Measurements from ENCODE around the gene CDH10. TPM values are rescaled to one million over a fixed set of nuclear protein-coding genes. Genes with fewer than 3 reads are reported as not detected.

CDH10 gene
- total RNA-seq (2014; rRNA removed; shearing (Covaris generic)) (not detected in 2 replicates), polyA plus RNA-seq (2016; fragmentation: Nextera tagmentation; extraction: Ambion mirVana) (not detected in 2 replicates)
- long read RNA-seq = 0 reads

GRCh38 chr5:24644761-24645160 is at the start of gene CDH10:
Gene CDH10, minus strand, starts transcription at chr5:24644978. Its CDS starts 51,488 bp downstream, at chr5:24593490.
- DNase-seq (ENCODE audit: low spot score) = peak; percentile 97
- Mint-ChIP-seq H3K4me3 (peak within 1 kb of the TSS; percentile 77), H3K27ac (peak within 1 kb of the TSS; percentile 54; the same call in 1 of the 2 replicates), H3K27me3 (ENCODE audit: insufficient read depth, low read depth, poor library complexity) (peaks cover 5% of the 10 kb centered on the region), H3K36me3 (ENCODE audit: low read depth) (no peaks in the 10 kb centered on the region), H3K9me3 (no peaks in the 10 kb centered on the region), H3K4me1 (peaks cover 32% of the 10 kb centered on the region)
- Histone ChIP-seq H3K9me2 (ENCODE audit: insufficient read depth) (no peaks in the 10 kb centered on the region), H3K36me3 (ENCODE audit: insufficient read depth) (no peaks in the 10 kb centered on the region), H2AFZ (no peak within 1 kb of the TSS), H4K20me1 (replicated peaks; ENCODE audit: insufficient read depth) (no peaks in the 10 kb centered on the region), H3F3A (replicated peaks; ENCODE audit: low read depth) (no peaks in the 10 kb centered on the region), H3K27me3 (ENCODE audit: insufficient read depth) (peaks cover 23% of the 10 kb centered on the region), H3K27ac (ENCODE audit: low read depth) (no peak within 1 kb of the TSS), H3K4me1 (ENCODE audit: insufficient read depth) (peaks cover 10% of the 10 kb centered on the region), H3K79me2 (replicated peaks; ENCODE audit: insufficient read depth) (no peaks in the 10 kb centered on the region), H3K4me3 (peak within 1 kb of the TSS; percentile 55), H3K4me2 (peak within 1 kb of the TSS; percentile 81)
- peak; percentile 100 for ATAC-seq
- no peak for TF ChIP-seq ZNF331 (CRISPR knock-in tag; IDR thresholded peaks at IDR 0.05; ENCODE audit: low read depth)
- TF ChIP-seq ZNF462 (CRISPR knock-in tag; IDR thresholded peaks at IDR 0.05) = peak; percentile 55; the same call in 1 of the 2 replicates
- peak; percentile 69 for TF ChIP-seq POLR2AphosphoS5 (IDR thresholded peaks at IDR 0.05; ENCODE audit: low read depth)
- peak; percentile 48 for TF ChIP-seq ETS1 (IDR thresholded peaks at IDR 0.05)
- TF ChIP-seq EZH2phosphoT487 (IDR thresholded peaks at IDR 0.05; ENCODE audit: unreplicated experiment) = no peak
- TF ChIP-seq NANOG (IDR thresholded peaks at IDR 0.05; ENCODE audit: borderline replicate concordance) = peak; percentile 15; the same call in 1 of the 2 replicates
- TF ChIP-seq CTCF (conservative IDR thresholded peaks at IDR 0.05; ENCODE audit: low read depth in 2 of 2) = 0 out of 4 replicates have a peak, but pooled peaks of 1 of the 2 experiments have one; percentile 9
